GM18909 (cell line): Measurements from ENCODE around the gene PCDHA10.
"Not testable (repeated sequence)": the region's sequence is repeated elsewhere in the genome, so short reads cannot be mapped to it uniquely, and the experiment has no call there.

Source experiments
- ATAC-seq: cut with Tn5 transposase; IDR thresholded peaks from one replicate; pipeline ENCODE4 v1.9.1; 2021; ENCODE audit warnings: mild to moderate bottlenecking; ENCODE audit not compliant: unreplicated experiment, poor library complexity

Gene PCDHA10

DNA sequence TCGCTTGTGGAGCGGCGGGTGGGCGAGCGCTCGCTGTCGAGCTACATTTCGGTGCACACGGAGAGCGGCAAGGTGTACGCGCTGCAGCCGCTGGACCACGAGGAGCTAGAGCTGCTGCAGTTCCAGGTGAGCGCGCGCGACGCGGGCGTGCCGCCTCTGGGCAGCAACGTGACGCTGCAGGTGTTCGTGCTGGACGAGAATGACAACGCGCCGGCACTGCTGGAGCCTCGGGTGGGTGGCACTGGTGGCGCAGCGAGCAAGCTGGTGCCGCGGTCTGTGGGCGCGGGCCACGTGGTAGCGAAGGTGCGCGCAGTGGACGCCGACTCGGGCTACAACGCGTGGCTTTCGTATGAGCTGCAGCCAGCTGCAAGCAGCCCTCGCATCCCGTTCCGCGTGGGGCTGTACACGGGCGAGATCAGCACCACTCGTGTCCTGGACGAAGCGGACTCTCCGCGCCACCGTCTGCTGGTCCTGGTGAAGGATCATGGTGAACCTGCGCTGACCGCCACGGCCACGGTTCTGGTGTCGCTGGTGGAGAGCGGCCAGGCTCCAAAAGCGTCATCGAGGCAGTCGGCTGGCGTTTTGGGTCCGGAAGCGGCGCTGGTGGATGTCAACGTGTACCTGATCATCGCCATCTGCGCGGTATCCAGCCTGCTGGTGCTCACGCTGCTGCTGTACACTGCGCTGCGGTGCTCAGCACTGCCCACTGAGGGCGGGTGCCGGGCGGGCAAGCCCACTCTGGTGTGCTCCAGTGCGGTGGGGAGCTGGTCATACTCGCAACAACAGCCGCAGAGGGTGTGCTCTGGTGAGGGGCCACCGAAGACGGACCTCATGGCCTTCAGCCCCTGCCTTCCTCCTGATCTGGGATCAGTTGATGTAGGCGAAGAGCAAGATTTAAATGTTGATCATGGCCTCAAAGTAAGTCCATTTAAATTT lies 12.6 kb upstream of the PCDHA10 start:
- ATAC-seq = no peak

DNA sequence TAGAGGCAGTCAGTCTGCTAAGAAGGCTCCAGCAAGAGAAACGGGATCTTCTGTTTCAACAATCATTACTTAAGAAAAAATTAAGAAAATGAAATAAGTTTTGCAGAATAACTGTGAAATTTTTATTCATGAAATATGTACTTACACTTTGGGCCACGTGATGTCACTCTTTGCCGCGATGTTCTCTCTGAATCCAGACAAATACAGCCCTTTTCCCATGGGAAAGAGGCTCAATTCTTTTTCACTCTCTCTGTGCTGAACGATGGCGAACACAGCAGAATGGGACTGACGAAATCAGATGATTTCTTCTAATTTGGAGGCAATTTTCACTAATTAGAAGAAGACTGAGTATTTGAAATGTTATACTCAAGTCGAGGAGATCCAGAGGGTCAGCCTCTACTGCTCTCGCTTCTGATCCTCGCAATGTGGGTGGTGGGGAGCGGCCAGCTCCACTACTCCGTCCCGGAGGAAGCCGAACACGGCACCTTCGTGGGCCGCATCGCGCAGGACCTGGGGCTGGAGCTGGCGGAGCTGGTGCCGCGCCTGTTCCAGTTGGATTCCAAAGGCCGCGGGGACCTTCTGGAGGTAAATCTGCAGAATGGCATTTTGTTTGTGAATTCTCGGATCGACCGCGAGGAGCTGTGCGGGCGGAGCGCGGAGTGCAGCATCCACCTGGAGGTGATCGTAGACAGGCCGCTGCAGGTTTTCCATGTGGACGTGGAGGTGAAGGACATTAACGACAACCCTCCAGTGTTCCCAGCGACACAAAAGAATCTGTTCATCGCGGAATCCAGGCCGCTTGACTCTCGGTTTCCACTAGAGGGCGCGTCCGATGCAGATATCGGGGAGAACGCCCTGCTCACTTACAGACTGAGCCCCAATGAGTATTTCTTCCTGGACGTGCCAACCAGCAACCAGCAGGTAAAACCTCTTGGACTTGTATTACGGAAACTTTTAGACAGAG lies 7.3 kb upstream of the PCDHA10 start, which contains the start of gene PCDHA9:
TSS of gene PCDHA9 (plus strand) at position 244 of the 964 bp plus-strand sequence. CDS start at position 358, 114 bp downstream.
- ATAC-seq = not testable (repeated sequence)

DNA sequence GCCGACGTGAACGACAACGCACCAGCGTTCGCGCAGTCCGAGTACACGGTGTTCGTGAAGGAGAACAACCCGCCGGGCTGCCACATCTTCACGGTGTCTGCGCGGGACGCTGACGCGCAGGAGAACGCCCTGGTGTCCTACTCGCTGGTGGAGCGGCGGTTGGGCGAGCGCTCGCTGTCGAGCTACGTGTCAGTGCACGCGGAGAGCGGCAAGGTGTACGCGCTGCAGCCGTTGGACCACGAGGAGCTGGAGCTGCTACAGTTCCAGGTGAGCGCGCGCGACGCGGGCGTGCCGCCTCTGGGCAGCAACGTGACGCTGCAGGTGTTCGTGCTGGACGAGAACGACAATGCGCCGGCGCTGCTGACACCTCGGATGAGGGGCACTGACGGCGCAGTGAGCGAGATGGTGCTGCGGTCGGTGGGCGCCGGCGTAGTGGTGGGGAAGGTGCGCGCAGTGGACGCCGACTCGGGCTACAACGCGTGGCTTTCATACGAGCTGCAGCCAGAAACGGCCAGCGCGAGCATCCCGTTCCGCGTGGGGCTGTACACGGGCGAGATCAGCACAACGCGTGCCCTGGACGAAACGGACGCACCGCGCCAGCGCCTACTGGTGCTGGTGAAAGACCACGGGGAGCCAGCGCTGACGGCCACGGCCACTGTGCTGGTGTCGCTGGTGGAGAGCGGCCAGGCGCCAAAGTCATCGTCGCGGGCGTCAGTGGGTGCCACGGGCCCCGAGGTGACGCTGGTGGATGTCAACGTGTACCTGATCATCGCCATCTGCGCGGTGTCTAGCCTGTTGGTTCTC lies 5.7 kb upstream of the PCDHA10 start:
- ATAC-seq = not testable (repeated sequence)

DNA sequence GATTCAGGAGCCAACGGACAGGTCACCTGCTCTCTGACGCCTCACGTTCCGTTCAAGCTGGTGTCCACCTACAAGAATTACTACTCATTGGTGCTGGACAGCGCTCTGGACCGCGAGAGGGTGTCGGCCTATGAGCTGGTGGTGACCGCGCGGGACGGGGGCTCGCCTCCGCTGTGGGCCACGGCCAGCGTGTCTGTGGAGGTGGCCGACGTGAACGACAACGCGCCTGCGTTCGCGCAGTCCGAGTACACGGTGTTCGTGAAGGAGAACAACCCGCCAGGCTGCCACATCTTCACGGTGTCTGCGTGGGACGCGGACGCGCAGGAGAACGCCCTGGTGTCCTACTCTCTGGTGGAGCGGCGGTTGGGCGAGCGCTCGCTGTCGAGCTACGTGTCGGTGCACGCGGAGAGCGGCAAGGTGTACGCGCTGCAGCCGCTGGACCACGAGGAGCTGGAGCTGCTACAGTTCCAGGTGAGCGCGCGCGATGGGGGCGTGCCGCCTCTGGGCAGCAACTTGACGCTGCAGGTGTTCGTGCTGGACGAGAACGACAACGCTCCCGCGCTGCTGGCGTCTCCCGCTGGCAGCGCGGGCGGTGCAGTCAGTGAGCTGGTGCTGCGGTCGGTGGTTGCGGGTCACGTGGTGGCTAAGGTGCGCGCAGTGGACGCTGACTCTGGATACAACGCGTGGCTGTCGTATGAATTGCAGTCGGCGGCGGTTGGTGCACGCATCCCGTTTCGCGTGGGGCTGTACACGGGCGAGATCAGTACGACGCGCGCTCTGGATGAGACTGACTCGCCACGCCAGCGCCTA lies 1.7 kb downstream of the PCDHA10 start:
- no peak for ATAC-seq

DNA sequence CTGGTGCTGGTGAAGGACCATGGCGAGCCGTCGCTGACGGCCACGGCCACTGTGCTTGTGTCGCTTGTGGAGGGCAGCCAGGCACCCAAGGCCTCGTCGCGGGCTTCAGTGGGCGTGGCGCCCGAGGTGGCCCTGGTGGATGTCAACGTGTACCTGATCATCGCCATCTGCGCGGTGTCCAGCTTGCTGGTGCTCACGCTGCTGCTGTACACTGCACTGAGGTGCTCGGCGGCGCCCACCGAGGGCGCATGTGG lies 2.2 kb downstream of the PCDHA10 start:
- ATAC-seq = no peak

DNA sequence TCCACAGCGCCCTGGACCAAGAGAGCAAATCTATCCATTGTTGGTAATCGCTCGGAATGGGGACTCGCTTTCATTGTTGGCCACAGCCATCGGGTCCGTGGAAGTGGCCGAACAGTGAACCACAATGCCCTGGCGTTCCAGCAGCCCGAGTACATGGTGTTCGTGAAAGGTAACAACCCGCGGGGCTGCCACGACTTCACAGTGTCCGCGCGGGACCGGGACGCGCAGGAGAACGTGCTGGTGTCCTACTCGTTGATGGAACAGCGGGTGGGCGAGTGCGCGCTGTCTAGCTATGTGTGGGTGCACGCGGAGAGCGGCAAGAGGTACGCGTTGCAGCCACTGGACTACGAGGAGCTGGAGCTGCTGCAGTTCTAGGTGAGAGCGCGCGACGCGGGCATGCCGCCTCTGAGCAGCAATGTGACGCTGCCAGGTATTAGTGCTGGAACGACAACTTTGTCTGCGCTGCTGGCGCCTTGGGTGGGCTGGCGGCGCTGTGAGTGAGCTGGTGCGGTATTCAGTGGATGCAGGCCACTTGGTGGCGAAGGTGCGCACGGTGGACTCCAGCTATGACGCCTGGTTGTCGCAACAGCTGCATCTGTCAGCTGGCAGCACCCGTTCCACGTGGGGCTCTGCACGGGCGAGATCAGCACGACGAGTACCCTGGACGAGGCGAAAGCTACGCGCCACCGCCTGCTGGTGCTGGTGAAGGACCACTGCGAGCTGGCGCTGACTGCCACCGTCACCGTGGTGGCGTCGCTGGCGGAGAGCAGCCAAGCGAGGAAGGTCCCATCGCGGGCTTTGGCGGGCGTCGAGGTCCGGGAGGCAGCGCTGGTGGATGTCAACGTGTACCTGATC lies 7.0 kb downstream of the PCDHA10 start:
- ATAC-seq = no peak

DNA sequence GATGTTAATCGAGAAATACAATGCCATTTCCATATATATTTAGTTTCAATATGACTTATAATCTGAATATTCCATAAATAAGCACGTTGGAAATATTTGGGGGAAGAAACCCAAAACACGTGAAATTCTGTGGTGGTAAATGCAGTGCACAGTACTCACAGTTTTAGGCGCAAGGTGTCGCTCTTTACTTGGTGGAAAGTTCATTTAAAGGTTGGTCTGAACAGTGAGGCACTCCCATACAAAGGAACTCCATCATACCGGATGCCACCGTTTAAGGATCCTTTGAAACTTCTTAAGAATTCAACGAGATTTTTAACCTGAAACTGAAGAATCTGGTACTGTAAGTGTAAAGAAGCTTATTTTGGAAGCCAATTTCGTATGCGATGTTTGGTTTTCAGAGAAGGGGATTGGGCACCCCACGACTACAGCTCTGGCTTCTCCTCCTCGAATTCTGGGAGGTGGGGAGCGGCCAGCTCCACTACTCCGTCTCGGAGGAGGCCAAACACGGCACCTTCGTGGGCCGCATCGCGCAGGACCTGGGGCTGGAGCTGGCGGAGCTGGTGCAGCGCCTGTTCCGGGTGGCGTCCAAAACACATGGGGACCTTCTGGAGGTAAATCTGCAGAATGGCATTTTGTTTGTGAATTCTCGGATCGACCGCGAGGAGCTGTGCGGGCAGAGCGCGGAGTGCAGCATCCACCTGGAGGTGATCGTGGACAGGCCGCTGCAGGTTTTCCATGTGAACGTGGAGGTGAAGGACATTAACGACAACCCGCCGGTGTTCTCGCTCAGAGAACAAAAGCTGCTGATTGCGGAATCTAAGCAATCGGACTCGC lies 13.2 kb downstream of the PCDHA10 start, which contains the start of gene PCDHA11:
TSS of gene PCDHA11 (plus strand) at position 237 of the 834 bp plus-strand sequence. CDS start at position 384, 147 bp downstream.
- no peak for ATAC-seq

DNA sequence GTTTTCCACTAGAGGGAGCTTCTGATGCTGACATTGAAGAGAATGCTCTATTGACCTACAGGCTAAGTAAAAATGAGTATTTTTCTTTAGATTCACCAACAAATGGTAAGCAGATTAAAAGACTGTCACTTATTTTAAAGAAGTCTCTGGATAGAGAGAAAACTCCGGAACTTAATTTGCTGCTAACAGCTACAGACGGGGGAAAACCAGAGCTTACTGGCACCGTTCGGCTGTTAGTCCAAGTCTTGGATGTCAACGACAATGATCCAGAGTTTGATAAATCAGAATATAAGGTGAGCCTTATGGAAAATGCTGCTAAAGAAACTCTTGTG lies 13.8 kb downstream of the PCDHA10 start:
- no peak for ATAC-seq

DNA sequence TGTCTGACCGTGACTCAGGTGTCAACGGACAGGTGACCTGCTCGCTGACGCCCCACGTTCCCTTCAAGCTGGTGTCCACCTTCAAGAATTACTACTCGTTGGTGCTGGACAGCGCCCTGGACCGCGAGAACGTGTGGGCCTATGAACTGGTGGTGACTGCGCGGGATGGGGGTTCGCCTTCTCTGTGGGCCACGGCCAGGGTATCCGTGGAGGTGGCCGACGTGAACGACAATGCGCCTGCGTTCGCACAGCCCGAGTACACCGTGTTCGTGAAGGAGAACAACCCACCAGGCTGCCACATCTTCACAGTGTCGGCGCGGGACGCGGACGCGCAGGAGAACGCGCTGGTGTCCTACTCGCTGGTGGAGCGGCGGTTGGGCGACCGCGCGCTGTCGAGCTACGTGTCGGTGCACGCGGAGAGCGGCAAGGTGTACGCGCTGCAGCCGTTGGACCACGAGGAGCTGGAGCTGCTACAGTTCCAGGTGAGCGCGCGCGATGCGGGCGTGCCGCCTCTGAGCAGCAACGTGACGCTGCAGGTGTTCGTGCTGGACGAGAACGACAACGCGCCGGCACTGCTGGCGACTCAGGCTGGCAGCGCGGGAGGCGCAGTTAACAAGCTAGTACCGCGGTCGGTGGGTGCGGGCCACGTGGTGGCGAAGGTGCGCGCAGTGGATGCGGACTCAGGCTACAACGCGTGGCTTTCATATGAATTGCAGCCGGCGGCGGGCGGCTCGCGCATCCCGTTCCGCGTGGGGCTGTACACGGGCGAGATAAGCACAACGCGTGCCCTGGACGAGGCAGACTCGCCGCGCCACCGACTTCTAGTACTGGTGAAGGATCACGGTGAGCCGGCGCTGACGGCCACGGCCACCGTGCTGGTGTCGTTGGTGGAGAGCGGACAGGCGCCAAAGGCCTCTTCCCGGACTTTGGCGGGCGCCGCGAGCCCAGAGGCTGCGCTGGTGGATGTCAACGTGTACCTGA lies 14.8 kb downstream of the PCDHA10 start:
- no peak for ATAC-seq

DNA sequence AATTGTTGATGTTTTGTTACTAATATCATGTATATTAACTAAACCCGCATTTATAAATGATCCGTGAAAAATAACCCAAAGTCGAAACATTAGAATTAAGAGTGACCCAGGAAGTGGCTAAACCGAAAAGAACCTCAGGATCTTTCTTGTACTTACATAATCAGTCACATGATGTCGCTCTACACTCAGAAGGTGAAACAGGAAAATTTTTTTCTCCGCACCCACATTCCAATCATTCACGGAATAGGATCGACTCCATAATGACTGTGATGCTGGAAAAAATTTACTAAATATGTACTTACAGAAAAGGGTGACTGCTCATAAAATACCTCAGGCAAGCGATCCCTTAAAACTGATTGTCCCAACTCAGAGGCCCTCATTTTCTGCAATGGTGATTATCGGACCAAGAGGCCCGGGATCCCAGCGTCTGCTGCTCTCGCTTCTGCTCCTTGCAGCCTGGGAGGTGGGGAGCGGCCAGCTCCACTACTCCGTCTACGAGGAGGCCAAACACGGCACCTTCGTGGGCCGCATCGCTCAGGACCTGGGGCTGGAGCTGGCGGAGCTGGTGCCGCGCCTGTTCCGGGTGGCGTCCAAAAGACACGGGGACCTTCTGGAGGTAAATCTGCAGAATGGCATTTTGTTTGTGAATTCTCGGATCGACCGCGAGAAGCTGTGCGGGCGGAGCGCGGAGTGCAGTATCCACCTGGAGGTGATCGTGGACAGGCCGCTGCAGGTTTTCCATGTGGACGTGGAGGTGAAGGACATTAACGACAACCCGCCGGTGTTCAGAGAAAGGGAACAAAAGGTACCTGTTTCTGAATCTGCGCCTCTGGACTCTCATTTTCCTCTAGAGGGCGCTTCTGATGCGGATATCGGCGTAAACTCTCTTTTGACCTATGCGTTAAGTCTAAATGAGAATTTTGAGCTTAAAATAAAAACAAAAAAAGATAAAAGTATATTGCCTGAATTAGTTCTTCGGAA lies 19.7 kb downstream of the PCDHA10 start, which contains the start of gene PCDHA12:
TSS of gene PCDHA12 (plus strand) at position 224 of the 981 bp plus-strand sequence. CDS start at position 389, 165 bp downstream.
- ATAC-seq = no peak

DNA sequence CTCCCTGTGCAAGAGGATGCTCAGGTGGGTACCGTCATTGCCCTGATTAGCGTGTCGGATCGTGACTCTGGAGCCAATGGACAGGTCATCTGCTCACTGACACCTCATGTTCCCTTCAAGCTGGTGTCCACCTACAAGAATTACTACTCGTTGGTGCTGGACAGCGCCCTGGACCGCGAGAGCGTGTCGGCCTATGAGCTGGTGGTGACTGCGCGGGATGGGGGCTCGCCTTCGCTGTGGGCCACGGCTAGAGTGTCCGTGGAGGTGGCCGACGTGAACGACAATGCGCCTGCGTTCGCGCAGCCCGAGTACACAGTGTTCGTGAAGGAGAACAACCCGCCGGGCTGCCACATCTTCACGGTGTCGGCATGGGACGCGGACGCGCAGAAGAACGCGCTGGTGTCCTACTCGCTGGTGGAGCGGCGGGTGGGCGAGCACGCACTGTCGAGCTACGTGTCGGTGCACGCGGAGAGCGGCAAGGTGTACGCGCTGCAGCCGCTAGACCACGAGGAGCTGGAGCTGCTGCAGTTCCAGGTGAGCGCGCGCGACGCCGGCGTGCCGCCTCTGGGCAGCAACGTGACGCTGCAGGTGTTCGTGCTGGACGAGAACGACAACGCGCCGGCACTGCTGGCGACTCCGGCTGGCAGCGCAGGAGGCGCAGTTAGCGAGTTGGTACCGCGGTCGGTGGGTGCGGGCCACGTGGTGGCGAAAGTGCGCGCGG lies 21.0 kb downstream of the PCDHA10 start:
- ATAC-seq = not testable (repeated sequence)

DNA sequence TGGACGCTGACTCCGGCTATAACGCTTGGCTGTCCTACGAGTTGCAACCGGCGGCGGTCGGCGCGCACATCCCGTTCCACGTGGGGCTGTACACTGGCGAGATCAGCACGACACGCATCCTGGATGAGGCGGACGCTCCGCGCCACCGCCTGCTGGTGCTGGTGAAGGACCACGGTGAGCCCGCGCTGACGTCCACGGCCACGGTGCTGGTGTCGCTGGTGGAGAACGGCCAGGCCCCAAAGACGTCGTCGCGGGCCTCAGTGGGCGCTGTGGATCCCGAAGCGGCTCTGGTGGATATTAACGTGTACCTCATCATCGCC lies 21.5 kb downstream of the PCDHA10 start:
- no peak for ATAC-seq

DNA sequence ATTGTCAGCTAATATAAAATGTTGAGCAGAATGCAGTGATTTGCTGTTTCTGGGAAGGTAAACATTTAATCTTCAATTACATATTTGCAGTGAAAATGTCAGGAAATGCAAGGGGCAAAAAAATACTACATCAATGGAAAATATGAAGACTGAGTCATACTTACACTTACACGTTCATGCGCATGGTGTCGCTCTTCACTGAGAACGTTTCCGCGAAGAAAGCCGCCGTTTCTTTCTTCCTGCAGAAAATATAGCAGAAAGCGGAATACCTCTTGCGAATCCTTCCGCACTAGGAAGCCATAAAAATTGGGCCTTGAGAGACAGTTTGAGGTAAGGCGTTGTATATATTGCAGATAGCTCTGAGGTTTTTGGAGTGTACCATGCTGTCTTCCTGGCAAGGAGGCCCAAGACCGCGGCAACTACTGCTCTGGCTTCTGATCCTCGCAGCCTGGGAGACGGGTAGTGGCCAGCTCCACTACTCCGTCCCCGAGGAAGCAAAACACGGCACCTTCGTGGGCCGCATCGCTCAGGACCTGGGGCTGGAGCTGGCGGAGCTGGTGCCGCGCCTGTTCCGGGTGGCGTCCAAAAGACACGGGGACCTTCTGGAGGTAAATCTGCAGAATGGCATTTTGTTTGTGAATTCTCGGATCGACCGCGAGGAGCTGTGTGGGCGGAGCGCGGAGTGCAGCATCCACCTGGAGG lies 26.3 kb downstream of the PCDHA10 start, which contains the start of gene PCDHA13:
TSS of gene PCDHA13 (plus strand) at position 236 of the 702 bp plus-strand sequence. CDS start at position 381, 145 bp downstream.
- no peak for ATAC-seq

DNA sequence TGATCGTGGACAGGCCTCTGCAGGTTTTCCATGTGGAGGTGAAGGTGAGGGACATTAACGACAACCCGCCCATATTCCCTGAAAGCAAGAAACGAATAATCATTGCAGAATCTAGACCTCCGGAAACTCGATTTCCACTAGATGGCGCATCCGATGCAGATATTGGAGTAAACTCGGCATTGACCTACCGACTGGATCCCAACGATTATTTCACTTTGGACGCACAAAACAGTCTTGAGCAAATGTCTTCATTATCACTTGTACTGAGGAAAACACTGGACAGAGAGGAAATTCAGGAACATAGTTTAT lies 26.8 kb downstream of the PCDHA10 start:
- ATAC-seq = no peak
